OCI-LY7 (cell line): ENCODE results near the gene AHCY. TPM values are rescaled to one million over a fixed set of nuclear protein-coding genes. Genes with fewer than 3 reads are reported as not detected.
"Not testable (repeated sequence)": the region's sequence is repeated elsewhere in the genome, so short reads cannot be mapped to it uniquely, and the experiment has no call there.

Experiments used
- BruUV-seq: library from RNA; stranded (reverse); fragments of 400-500 nt; replicated peaks from 2 replicates; lab custom pipeline; 2021; lab: Mats Ljungman, UMichigan
- CTCF ChIA-PET: fragments of 300-600 bp; sonication (Branson Sonifier 250); formaldehyde crosslinking; loops from one replicate; lab custom pipeline; 2022; ENCODE audit warnings: antibody characterized with exemption; ENCODE audit not compliant: unreplicated experiment; lab: Charles Lee
- POLR2A ChIA-PET: fragments of 300-600 bp; sonication (Branson Sonifier 250); formaldehyde crosslinking; loops from one replicate; lab custom pipeline; 2022; ENCODE audit warnings: antibody characterized with exemption; lab: Charles Lee
- DNase-seq: peaks from one replicate; pipeline ENCODE4 v3.0.0-alpha.2; 2015; ENCODE audit warnings: low spot score
- H2AFZ ChIP-seq: fragments of 200-600 bp; sonication (generic), shearing (Covaris generic); 2 replicates; pipeline ENCODE4 v1.6.1; 2014; ENCODE audit warnings: mild to moderate bottlenecking, antibody characterized with exemption, low read length, moderate library complexity
- H3K27ac ChIP-seq: fragments of 200-600 bp; sonication (generic); 2 replicates; pipeline ENCODE4 v1.5.1; 2014; ENCODE audit warnings: mixed run types, low read depth, mild to moderate bottlenecking, moderate library complexity, low read length, inconsistent platforms; ENCODE audit not compliant: poor library complexity, severe bottlenecking
- H3K36me3 ChIP-seq: fragments of 200-600 bp; sonication (generic); 2 replicates; pipeline ENCODE4 v1.6.1; 2014; ENCODE audit warnings: mild to moderate bottlenecking, antibody characterized with exemption, low read length, moderate library complexity, mixed read lengths; ENCODE audit not compliant: insufficient read depth
- H3K4me1 ChIP-seq: fragments of 200-600 bp; sonication (generic); 2 replicates; pipeline ENCODE4 v1.5.1; 2014; ENCODE audit warnings: mild to moderate bottlenecking, low read length; ENCODE audit not compliant: insufficient read depth, poor library complexity, severe bottlenecking
- H3K4me2 ChIP-seq: fragments of 200-600 bp; sonication (generic); 2 replicates; pipeline ENCODE4 v1.6.1; 2014; ENCODE audit warnings: mild to moderate bottlenecking, low read length
- H3K4me3 ChIP-seq: fragments of 200-600 bp; sonication (generic); 2 replicates; pipeline ENCODE4 v1.5.1; 2014; ENCODE audit warnings: mild to moderate bottlenecking, low read depth, low read length; ENCODE audit not compliant: poor library complexity, severe bottlenecking
- H3K79me2 ChIP-seq: fragments of 200-600 bp; sonication (generic); 2 replicates; pipeline ENCODE4 v1.6.1; 2016; ENCODE audit warnings: low read depth, mild to moderate bottlenecking, low read length, moderate library complexity, mixed read lengths; ENCODE audit not compliant: insufficient read depth
- H3K9me2 ChIP-seq: fragments of 200-600 bp; sonication (generic); 2 replicates; pipeline ENCODE4 v1.6.1; 2016; ENCODE audit warnings: mild to moderate bottlenecking, low read length, mixed read lengths; ENCODE audit not compliant: insufficient read depth
- H3K9me3 ChIP-seq: fragments of 200-600 bp; sonication (generic); 2 replicates; pipeline ENCODE4 v1.6.1; 2014; ENCODE audit warnings: mild to moderate bottlenecking, mixed run types, low read length, mixed read lengths
- H4K20me1 ChIP-seq: fragments of 200-600 bp; sonication (generic); 2 replicates; pipeline ENCODE4 v1.6.1; 2014; ENCODE audit warnings: mild to moderate bottlenecking, antibody characterized with exemption, low read length, moderate library complexity, mixed read lengths; ENCODE audit not compliant: insufficient read depth
- EZH2phosphoT487 ChIP-seq: fragments of 200-600 bp; sonication (generic); IDR thresholded peaks from 2 replicates; pipeline ENCODE4 v1.6.1; 2018; ENCODE audit warnings: low read depth, borderline replicate concordance, mild to moderate bottlenecking, mixed run types, antibody characterized with exemption, low read length, moderate library complexity, mixed read lengths
- intact Hi-C: fragments of 100-400 bp; cut with micrococcal nuclease; formaldehyde crosslinking; loops from one replicate; pipeline ENCODE4 v1.10.0; 2022; ENCODE audit not compliant: unreplicated experiment
- total RNA-seq, 2 experiments: library from RNA; depleted of rRNA in 1 of 2; stranded (reverse); fragments of >200 nt in 1 of 2; shearing (Covaris generic) in 1 of 2; gene quantifications; 2 replicates each; pipeline ENCODE4 v1.2.3, GENCODE V29; 2014 to 2022
- TF ChIP-seq, protein P1 (sequence below): fragments of 200-600 bp; sonication (generic); conservative IDR thresholded peaks from 2 replicates; pipeline ENCODE4 v1.5.1; 2014; ENCODE audit warnings: mild to moderate bottlenecking, antibody characterized with exemption, low read length, moderate library complexity, mixed read lengths

AHCY gene
- total RNA-seq, 2 experiments from 2014 or later, result 133 to 218 TPM

DNA sequence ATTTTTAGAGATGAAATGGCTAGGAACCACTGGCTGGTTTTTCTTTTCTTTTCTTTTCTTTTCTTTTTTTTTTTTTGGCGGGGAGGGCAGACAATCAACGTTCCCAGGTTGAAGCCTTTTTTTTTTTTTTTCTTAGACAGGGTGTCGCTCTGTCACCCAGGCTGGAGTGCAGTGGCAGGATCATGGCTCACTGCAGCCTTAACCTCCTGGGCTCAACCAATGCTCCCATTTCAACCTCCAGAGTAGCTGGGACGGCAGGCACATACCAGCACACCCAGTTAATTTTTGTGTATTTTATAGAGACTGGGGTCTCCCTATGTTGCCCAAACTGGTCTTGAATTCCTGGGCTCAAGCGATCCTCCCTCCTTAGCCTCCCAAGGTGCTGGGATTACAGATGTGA, 41.1 kb upstream of the AHCY start:
- Histone ChIP-seq H4K20me1 (no peaks in the 10 kb centered on the region), H3K9me3 (no peaks in the 10 kb centered on the region), H3K4me3 (no peak overlapping the region), H3K4me2 (no peak overlapping the region), H3K9me2 (no peaks in the 10 kb centered on the region), H3K4me1 (peaks cover 14% of the 10 kb centered on the region), H3K27ac (no peak overlapping the region), H3K36me3 (no peaks in the 10 kb centered on the region), H3K79me2 (no peaks in the 10 kb centered on the region), H2AFZ (no peak overlapping the region)
- BruUV-seq, result no TSS peak
- ChIA-PET CTCF (no interaction called here), POLR2A (no interaction called here)
- no peak for DNase-seq
- TF ChIP-seq, protein P1, sequence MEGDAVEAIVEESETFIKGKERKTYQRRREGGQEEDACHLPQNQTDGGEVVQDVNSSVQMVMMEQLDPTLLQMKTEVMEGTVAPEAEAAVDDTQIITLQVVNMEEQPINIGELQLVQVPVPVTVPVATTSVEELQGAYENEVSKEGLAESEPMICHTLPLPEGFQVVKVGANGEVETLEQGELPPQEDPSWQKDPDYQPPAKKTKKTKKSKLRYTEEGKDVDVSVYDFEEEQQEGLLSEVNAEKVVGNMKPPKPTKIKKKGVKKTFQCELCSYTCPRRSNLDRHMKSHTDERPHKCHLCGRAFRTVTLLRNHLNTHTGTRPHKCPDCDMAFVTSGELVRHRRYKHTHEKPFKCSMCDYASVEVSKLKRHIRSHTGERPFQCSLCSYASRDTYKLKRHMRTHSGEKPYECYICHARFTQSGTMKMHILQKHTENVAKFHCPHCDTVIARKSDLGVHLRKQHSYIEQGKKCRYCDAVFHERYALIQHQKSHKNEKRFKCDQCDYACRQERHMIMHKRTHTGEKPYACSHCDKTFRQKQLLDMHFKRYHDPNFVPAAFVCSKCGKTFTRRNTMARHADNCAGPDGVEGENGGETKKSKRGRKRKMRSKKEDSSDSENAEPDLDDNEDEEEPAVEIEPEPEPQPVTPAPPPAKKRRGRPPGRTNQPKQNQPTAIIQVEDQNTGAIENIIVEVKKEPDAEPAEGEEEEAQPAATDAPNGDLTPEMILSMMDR, result no peak
- no peak for TF ChIP-seq EZH2phosphoT487
- intact Hi-C loops, result no loop called here

DNA sequence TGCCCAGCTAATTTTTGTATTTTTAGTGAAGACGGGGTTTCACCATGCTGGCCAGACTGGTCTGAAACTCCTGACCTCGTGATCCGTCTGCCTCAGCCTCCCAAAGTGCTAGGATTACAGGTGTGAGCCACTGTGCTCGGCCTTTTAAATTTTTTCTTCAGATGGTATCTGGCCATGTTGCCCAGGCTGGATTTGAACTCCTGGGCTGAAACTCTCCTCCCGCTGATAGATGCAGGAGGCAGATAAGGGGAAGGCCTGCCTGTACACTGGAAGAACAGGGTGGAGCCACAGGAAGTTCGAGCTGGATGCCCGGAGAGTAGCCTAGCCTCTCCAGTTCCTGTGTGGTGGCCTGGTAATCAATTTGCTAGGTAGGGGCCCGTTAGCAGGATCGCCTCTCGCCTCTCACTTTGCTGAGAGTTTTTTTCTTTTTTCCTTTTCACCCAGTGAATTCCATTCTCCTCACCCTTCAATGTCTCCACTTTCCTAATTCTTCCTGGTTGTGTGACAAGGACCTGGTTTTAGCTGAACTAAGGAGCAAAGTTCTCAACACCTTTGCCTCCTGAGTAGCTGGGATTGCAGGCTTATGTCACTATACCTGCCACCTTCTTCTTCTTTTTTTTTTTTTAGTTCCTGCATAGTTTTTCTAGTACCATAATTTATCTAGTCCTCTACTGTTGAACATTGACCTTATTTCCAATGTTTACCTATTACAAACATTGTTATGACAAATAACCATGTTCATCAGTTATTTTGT, 40.5 kb upstream of the AHCY start:
- intact Hi-C loops, result no loop called here
- Histone ChIP-seq H3K4me2 (no peak overlapping the region), H3K9me3 (no peaks in the 10 kb centered on the region), H2AFZ (no peak overlapping the region), H3K79me2 (no peaks in the 10 kb centered on the region), H4K20me1 (no peaks in the 10 kb centered on the region), H3K36me3 (no peaks in the 10 kb centered on the region), H3K4me3 (no peak overlapping the region), H3K4me1 (peaks cover 19% of the 10 kb centered on the region), H3K27ac (no peak overlapping the region), H3K9me2 (no peaks in the 10 kb centered on the region)
- CTCF ChIA-PET, result no interaction called here
- TF ChIP-seq, protein P1, result no peak
- no peak for TF ChIP-seq EZH2phosphoT487
- POLR2A ChIA-PET, result no interaction called here
- no TSS peak for BruUV-seq
- no peak for DNase-seq

DNA sequence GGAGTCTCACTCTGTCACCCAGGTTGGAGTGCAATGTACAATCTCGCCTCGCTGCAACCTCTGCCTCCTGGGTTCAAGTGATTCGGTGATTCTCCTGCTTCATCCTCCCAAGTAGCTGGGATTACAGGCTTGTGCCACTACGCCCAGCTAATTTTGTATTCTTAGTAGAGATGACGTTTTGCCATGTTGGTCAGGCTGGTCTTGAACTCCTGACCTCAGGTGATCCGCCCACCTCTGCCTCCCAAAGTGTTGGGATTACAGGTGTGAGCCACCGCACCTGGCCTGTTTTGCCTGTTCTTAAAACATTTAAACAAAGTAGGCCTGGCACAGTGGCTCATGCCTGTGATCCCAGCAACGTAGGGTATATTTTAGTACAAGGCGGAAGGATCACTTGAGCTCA, 38.0 kb upstream of the AHCY start:
- H3K27ac ChIP-seq, POLR2A ChIA-PET, H3K79me2 ChIP-seq, H3K4me3 ChIP-seq, H3K9me2 ChIP-seq, intact Hi-C loops, H3K36me3 ChIP-seq, BruUV-seq, H2AFZ ChIP-seq, H3K4me2 ChIP-seq, H3K9me3 ChIP-seq, DNase-seq, CTCF ChIA-PET, H4K20me1 ChIP-seq: not testable (repeated sequence)
- peaks cover 30% of the 10 kb centered on the region for H3K4me1 ChIP-seq

DNA sequence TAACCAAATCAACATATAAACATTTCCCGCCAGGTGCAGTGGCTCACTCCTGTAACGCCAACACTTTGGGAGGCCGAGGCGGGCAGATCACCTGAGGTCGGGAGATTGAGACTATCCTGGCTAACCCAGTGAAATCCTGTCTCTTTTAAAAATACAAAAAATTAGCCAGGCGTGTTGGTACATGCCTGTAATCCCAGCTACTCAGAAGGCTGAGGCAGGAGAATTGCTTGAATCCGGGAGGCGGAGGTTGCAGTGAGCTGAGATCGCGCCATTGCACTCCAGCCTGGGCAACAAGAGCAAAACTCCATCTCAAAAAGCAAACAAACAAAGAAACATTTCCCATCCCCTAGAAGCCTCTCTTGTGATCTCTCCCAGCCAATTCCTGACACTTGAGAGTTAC, 37.6 kb upstream of the AHCY start:
- H3K27ac ChIP-seq, H3K79me2 ChIP-seq, H3K9me2 ChIP-seq, BruUV-seq, H2AFZ ChIP-seq, H4K20me1 ChIP-seq, H3K36me3 ChIP-seq, H3K4me2 ChIP-seq, CTCF ChIA-PET, H3K4me3 ChIP-seq, DNase-seq, H3K9me3 ChIP-seq, intact Hi-C loops: not testable (repeated sequence)
- peaks cover 30% of the 10 kb centered on the region for H3K4me1 ChIP-seq
- POLR2A ChIA-PET, result interaction anchor here (0.7 kb wide), 1 partner anchor 52 kb away, joined by 4 read pairs; no protein-coding TSS in a partner anchor
